Measurements from ENCODE around the gene BCL2.
A peak's percentile ranks its signal among the peaks of the same experiment; 100 is the strongest.
"Not testable (repeated sequence)": the region's sequence is repeated elsewhere in the genome, so short reads cannot be mapped to it uniquely, and the experiment has no call there.

BCL2 gene

DNA sequence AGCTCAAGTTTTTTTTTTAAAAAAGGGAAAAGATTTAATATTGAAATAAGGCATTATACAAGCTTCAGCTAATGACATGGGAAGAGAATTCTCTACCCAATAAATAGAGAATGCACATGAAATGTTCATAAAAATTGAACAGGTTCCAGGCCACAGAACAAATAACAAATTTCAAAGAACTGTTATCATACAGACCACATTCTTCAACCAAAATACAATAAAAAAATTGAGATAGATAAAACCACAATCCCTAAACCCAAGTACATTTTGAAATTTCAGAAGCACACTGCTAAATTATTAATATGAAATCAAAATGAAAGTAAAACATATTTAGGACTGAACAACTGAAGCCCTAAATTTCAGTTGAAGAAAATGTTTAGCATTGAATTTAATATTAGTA, 89.6 kb downstream of the BCL2 start:
- DNase-seq, result no peak

GRCh38 chr18:63225434-63225833, 94.1 kb downstream of the BCL2 start:
- DNase-seq, result no peak

DNA sequence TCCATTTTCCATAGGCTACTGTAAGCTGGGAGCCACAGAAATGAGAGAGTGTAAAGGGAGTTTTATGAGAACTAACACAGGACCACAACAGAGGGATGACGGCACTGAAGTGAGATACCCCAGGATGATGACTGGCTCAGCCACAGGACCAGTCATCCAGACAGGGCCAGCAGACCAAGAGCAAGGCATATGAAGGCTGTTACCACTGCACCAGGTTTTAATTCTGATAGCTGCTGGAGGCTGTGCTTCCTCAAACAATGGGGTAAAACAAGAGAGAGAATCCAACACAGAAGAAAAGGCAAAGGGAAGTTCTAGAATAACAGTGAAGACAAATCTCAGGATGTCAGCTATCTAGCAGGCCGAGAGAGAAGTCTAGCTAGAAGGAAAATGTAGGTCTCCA, 94.9 kb downstream of the BCL2 start:
- no peak for DNase-seq

- no peak for DNase-seq
Measured at GRCh38 chr18:63223837-63224236, 95.7 kb downstream of the BCL2 start.

DNA sequence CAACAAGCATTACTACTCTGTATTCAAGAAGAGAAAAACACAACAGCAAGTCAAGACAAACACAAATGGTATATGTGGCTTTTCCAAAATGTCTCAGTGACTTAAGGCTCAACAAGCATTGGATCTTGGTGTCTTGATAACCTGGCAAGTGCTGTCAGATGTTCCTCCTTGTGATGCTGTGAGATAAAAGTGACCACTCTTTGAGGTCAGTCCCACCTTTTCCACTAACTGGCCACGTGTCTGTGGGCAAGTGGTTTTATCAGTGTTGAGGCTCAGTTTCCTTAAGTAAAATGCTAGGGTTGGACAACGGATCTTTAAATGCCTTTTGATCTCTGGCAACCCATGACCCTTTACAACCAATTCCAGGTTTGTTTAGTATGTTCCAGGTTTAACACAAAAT, 98.7 kb downstream of the BCL2 start:
- DNase-seq, result no peak

DNA sequence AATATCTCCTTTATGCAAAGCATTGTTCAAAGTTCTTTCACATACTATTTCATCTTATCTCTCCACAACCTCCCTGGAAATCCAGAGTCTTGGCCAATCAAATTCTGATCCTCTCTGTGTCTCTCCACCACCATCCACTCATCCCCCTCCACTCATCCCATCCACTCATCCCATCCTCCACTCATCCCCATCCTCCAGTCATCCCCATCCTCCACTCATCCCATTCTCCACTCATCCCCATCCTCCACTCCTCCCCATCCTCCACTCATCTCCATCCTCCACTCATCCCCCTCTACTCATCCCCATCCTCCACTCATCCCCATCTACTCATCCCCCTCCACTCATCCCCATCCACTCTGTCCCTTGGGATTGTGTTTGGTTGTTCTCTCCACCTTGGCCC, 101.1 kb downstream of the BCL2 start:
- DNase-seq, result no peak

- DNase-seq, result no peak
Measured at GRCh38 chr18:63216516-63217311, 102.9 kb downstream of the BCL2 start.

DNA sequence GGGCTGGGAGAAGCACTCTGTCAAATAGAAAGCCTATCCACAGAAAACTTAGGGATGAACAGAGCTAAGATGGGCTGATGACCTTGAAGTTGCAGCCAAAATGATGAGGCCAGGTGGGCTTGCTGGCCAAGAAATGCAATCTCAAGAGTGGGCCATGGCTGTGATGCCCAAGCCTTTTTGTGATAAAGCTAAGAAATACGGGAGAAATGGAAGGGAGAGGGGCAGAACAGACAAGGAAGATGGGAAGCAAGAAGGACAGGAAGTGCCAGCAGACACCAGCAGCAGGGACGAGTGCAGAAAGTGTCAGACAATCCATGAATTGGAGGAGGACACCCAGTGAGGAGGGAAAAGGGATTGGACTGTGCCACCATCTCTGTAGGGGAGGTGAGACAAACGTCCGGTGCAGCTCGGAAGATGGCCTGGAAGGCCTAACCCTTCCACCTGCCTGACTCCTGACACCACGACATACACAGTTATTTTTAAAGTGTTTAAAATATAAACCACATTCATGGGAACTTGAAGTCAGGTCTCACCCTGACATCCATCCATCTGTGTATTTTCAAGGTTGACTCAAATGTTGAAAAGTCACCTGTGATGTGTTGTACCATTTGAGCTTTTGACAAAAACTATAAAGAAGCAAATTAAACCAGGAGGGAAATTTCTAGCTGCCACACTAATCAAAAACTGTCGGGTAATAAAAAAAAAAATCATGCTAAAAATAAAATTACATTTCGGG, 105.5 kb downstream of the BCL2 start:
- DNase-seq, result no peak

DNA sequence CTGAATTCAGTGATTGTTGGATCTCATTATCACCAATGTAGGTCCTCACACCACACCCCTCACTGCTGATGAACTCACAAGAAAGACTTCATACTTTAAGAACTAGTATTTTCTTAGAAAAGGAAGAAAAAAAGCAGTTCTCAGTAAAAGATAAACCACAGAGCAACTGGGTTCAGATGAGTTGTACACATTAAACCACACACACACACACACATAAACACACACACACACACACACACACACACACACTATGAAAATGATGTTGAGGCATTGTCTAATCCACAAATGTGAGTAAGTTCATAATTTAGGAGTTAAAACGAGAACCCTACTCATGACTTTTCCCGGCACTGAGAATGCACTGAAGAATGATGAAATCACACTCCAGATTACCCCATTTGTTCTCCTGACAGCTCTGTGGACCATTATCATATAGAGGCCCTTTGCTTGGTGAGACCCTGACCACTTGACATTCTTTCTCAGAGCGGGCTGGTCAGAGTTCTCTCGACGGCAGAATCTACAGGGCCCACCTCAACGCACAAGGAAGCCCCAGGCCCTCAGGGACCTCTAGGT, 106.2 kb downstream of the BCL2 start:
- DNase-seq, result no peak

GRCh38 chr18:63210521-63210920, 109.0 kb downstream of the BCL2 start:
- DNase-seq, result no peak

DNA sequence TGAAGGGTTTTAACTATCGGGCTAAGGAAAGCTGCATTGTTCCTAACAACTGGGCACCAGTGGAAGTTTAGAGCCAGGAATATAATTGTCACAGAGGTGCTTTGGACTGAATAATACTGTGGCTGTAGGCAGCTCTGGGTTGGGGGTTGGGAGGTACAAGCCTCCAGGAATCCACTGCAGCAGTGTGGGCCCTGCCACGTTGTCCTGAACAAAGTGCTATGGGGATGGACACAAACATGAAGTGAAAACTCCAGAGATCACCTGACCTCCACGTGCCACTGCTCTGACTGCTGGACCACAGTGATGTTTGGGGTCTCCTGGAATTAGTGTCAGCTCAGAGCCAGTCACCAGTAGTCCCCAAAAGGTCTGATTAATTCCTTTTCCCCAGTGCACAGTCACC, 110.9 kb downstream of the BCL2 start:
- DNase-seq, result no peak

- peak; percentile 23 for DNase-seq
Measured at GRCh38 chr18:63207835-63208234, 111.7 kb downstream of the BCL2 start.

GRCh38 chr18:63207143-63207790, 112.3 kb downstream of the BCL2 start:
- peak; percentile 55 for DNase-seq

DNA sequence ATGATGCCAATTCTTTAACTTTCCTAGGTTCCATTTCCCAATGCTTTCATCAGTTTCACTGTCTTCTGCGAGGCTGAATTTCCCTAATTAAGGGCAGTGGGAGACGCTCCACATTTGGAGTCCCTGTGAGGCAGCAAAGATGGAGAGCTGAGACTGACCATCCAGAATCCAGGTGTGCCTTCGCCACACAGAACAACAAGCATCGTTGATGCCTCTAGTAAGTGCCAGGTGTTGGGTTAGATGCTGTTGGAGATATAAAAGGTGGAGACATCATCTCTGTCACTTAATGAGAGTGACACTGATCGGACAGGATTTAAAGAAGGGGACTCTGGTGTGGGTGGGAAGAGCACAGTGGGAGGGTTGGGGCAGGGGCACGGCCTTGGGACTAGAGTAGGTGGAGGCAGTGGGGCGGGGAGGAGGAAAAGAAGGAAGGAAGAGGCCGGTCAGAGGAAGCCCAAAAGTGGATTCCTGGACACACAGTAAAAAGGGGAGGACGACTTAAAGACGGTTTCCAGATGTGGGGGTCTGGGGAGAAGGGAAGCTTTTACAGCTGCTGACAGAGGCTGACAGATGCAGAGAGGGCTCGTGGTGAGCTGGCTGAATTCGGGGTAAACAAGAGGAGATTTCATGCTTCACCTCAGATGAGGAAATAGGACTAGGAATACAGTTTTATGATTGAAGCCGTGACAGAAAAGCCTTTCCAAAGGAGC, 113.0 kb downstream of the BCL2 start:
- no peak for DNase-seq

DNA sequence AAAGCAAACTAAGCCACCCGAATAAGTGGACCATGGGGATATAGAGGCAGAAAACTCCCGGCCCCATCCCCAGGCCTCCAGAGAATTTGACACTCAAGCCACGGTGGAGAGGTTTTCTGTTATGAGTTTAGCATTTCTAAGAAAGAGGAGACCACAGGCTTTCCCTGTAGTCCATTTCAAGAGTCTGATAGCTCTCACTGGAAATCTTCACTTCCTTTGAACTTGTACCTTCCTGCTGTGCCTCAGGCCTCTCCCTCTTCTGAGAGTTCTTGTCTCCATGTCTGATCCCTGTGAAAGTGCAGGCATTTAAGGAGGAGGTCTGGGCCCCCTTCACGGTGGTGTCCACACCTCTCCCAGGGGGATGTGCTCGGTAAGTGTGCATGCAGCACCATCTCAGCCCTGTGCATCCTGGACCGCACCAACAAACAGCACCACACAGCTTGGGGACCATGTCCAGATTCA, 113.7 kb downstream of the BCL2 start:
- DNase-seq, result no peak

DNA sequence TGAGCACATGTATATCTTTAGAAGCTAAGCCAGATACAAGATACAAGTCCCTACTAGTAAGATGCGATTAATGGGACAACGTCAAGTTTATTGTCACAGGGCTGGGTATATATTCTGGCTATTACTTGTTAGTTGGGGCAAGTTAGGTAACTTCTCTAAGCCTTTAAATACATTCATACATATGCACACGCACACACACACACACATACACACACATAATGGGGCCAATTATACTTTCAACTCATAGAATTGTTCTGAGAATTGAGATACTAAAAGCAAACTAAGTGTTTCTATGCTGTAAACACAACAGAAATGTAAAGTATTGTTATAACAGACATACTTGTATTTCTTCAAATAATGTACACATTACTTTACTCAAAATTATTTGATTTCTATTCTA, 116.1 kb downstream of the BCL2 start:
- DNase-seq, result no peak

DNA sequence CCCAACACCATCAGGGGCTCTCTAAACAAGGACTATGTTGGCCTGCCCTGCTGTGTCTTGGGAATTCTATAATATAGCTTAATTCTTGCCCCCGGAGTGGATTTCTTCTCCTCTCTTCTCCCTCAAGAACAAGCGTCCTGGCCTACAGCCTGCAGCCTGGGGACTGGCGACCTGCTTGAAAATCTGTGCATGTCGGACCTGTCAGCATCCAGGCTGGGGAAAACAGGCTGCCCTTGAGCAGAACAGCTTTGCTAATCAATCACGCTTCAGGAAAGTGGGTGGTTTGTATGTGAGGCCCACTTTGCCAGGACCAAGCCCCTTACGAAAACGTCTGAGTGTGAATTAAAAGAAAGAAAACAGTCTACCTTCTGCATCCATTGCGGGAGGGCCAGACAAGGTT, 116.7 kb downstream of the BCL2 start:
- no peak for DNase-seq

GRCh38 chr18:63201456-63201855, 118.1 kb downstream of the BCL2 start:
- DNase-seq, result not testable (repeated sequence)

DNA sequence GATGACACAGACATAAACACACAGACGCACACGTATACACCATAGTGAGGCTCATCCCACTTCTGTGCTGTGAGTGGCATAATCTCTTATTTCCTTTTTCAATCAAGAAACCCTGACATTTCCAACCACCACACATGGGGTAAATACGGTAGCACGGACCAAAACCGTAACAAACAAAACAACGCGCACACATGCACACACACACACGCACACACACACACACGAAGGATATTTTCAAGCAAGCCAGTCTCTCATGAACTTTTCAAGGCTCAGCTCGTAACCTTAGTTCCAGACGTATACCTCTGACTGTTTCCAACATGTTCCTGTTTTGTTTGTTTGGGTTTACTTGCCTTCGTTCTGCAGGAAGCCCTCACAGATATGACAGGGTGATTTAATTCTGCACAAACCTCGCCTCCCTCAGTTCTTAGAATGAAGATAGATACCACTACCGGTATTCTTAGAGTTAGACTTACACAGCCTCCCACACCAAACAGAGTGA, 119.8 kb downstream of the BCL2 start:
- no peak for DNase-seq

GRCh38 chr18:63198868-63199742, 120.5 kb downstream of the BCL2 start:
- no peak for DNase-seq

DNA sequence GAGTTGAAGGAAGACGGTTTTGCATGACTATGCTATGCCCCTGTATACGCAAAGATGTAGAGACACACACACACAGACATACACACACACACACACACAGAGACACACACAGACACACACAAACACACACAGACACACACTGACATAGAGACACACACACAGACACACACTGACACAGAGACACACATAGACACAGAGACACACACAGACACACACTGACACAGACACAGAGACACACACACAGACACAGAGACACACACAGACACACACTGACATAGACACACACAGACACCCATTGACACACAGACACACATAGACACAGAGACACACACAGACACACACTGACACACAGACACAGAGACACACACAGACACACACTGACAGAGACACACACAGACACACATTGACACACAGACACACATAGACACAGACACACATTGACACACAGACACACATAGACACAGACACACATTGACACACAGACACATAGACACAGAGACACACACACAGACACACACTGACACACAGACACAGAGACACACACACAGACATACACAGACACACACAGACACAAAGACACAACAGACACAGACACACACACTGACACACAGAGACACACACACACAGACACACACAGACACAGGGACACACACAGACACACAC, 121.3 kb downstream of the BCL2 start:
- no peak for DNase-seq

Data from NCI-H2029 treated with DMSO at 0.1 percent for 48 hours (cell line).